ENCODE measurements around the gene ZNF532.
"Not testable (repeated sequence)": the region's sequence is repeated elsewhere in the genome, so short reads cannot be mapped to it uniquely, and the experiment has no call there.

Gene ZNF532

DNA sequence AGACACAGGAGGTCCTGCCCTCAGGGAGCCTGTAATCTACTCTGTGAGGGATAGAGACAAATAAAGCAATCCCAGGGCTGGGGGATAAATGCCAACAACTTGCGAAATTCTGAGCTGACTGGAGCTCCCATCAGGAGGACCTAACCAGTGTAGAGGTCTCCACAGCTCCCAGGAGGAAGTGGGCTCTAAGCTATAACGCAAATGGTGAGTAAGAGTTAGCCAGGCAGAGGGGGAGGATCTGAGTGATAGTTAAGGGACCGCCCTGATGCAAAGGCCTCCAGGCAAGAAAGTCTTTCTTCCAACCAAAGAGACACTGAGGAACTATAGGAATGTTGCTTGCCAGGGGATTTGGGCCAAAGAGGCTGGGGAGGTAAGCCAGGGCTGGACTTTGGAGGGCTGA is 16.0 kb upstream of the ZNF532 start:
- DNase-seq, result no peak

GRCh38 chr18:58850786-58851469 is 13.7 kb upstream of the ZNF532 start:
- no peak for DNase-seq

DNA sequence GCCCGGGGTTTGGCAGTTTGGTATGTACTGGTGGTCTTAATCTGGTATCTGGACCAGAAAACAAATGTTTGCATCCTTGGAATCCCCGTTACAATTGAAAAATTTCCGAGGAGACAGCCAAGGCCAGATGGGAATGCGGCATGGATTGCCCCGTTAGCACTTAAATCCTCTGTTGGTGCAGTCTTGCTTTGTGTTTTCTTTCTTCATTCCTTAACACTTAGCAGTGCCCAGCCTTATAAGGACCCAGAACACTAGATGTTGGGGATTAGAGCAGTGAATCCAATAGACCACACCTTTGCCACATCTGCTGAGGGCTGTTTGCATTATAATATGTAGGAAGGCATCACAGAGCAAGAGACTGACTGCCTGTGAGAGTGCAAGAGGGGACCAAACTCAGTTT is 12.8 kb upstream of the ZNF532 start:
- DNase-seq, result no peak

DNA sequence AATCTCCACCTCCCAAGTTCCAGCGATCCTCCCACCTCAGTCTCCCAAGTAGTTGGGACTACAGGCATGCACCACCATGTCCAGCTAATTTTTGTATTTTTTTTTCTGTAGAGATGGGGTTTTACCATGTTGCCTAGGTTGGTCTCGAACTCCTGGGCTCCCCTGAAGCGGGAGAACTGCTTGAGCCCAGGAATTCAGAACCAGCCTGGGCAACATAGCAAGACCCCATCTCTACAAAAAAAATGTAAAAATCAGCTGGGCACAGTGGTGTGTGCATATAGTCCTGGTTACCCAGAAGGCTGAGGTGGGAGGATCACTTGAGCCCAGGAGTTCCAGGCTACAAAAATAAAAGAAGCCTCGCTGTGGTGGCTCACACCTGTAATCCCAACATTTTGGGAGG is 12.0 kb upstream of the ZNF532 start:
- no peak for DNase-seq

- DNase-seq, result no peak
These were observed 11.1 kb upstream of the ZNF532 start for GRCh38 chr18:58853561-58853960.

DNA sequence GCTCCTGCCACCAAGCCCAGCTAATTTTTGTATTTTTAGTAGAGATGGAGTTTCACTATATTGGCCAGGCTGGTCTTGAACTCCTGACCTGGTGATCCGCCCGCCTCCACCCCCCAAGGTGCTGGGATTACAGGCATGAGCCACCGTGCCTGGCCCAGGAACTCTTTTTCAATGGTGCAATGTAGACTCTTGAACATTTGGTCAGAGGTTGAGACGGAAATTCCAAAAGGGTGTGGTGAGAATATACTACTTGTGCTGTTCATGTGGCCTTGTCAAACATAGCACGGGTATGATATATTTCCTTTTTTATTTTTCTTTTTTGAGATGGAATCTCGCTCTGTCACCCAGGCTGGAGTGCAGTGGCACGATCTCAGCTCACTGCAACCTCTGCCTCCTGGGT is 9.2 kb upstream of the ZNF532 start:
- DNase-seq, result not testable (repeated sequence)

GRCh38 chr18:58856881-58857280 is 7.8 kb upstream of the ZNF532 start:
- DNase-seq, result no peak

GRCh38 chr18:58858591-58859468 is 5.8 kb upstream of the ZNF532 start:
- no peak for DNase-seq

DNA sequence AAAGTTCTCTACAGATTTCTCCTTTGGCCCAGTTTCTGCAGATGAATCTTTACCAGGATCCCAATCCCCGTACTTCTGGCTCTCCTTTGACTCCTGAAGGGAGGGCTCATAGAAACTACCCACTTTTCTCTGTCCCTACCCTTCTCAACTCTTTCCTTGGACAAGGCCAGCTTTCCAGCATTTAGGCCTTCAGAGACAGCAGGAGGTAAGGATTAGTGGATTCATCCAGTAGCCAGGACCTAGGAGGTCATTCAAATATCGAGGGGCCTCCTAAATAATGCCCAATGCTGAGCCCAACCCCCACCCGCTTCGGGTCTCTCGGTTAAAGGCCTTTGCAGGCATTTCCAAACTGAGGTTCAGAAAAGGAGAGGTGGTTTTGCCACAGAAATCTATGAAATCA is 4.8 kb upstream of the ZNF532 start:
- no peak for DNase-seq

DNA sequence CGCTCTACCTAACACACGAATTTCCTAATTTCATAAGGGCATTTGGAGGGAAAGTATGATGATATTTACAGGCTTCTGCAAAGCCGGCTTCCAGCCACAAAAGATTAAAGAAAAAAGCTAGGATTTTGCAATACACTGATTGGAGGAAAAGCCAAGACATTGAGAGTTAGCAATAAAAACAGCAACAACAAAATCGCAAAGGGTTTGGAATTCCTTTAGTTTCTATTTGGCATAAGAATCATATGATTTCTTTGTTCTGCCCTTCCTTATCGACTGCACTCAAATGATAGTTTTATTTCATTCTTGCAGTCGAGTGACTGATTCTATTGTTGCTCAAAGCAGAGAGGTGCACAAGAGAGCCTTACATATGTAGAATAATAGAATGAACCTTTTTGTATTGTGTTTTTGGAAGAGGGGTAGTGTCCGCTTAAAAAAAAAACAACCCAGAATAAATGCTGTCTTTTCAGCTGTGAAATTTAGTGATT is 3.9 kb upstream of the ZNF532 start:
- no peak for DNase-seq

- DNase-seq, result no peak
These were observed 3.3 kb upstream of the ZNF532 start for GRCh38 chr18:58861353-58861752.

- no peak for DNase-seq
These were observed 2.8 kb upstream of the ZNF532 start for GRCh38 chr18:58861861-58862301.

DNA sequence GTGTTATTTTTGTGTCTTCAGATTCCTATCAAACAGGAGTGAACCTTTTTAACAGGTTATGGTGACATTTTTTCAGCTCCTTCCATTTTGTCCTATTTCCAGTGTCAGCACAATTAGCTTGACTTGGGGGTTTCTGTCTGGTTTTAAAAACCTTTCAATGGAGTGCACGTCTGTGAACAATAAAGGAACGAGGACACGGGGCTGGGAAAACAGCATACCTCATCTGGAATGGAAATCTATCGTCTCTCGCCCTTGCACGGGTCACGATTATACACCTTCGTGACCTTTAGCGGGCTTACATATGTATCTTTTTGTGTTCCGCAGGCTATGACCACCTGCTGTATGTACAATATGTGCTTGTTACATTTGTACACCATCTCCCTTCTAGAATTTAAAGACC is 2.3 kb upstream of the ZNF532 start:
- no peak for DNase-seq

GRCh38 chr18:58862851-58863538 is 1.7 kb upstream of the ZNF532 start:
- DNase-seq, result peak; percentile 16

DNA sequence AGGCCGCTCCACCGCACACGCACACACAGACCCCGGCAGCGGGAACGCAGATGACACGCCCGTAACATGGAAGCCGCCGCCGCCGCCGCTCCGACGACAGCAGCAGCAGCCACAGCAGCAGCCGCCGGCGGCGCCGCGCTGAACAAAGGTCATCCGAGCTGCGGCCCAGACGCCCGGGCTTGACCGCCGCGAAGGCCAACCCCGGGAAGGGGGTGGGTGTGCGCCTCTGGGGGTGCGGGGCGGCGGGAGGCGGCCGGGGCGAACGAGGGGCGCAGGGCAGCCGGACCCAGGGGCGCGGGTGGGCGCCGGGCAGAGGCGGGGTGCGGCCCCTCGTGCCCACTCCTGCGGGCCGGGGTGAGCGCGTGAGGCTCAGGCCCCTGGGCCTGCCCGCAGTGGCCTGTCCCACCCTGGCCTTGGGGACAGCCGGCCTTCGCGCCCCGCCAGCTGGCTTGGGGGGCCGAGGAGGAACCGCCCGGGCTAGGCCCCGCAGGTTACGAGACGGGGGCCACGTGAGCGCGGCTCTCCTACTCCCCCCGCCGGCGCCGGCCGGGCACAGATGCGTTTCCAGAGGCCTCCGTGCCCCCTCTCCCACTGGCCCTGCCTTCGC is 1.0 kb upstream of the ZNF532 start:
- peak; percentile 32 for DNase-seq

- DNase-seq, result no peak
These were observed 435 bp downstream of the ZNF532 start for GRCh38 chr18:58865033-58865590.

GRCh38 chr18:58865701-58866065 is 1.0 kb downstream of the ZNF532 start:
- no peak for DNase-seq

DNA sequence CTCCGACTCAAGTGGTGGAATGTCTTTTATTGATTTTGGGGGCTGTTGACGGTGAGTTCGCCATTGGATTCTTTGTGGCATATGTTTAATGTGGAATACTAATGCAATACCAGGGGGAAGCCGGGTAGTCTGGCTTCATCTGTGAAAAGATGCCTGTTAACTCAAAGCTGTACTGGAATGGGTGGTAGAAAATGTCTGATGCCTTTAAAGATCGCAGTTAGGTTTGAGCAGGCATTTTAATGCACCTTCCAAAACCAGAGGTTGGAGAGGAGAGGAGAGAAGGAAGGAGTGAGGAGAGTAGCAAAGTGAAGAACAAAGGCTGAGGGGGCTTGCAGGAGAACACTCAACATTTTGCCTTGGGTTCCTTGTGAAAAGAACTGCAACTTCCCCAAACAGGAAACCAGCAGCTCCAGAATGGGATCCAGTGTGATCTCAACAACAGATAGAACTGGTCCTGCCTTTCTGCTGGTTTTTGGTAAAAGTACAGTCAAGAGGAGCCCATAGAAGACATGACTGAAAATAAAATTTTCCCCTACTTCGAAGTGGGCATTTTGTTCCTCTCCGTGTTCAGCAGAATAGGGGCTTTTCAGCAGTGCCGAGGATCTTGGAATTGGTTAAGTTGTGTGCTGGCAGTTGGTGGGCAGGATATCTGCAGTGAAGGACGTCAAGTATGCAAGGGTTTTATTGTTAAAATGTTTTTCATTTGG is 1.5 kb downstream of the ZNF532 start:
- no peak for DNase-seq

GRCh38 chr18:58866773-58867150 is 2.1 kb downstream of the ZNF532 start:
- no peak for DNase-seq

GRCh38 chr18:58867281-58867961 is 2.7 kb downstream of the ZNF532 start:
- no peak for DNase-seq

DNA sequence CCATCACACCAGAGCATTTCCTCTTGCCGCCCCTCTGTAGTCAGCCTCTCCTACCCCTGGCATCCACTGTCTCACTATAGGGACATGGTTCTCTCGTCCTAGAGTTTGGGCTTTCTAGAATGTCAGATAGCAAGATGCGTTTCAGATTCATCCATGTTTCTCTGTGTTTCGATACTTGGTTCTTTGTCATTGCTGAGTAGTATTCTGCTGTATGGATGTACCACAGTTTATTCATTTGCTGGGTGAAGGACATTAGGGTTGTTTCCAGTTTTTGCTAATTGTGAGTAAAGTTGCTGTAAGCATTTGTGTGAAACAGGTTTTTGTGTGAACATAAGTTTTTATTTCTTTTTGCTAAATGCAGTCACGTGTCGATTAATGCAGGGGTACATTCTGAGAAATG is 3.8 kb downstream of the ZNF532 start:
- no peak for DNase-seq

DNA sequence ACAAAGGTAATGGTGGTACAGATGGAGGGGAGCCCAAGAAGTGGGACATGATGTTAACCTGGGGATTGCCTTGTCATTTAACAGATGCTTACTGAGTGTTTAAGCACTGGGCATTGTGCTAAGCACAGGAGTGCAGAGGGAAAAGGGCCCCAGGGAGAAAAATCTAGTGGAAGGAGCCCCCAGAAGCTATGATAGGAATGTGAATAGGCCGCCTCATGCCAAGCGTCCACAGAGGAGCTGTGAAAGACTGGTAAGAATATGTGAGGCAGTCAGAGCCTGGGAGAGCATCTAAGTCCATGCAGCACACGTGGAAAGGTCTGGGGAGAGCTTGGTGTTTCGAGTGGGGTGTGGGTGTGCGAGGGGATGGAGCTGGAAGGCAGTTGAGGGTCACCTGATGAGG is 5.5 kb downstream of the ZNF532 start:
- no peak for DNase-seq

Measured in NCI-H2029 (cell line).